Choroid plexus epithelial cell (primary cell): ENCODE results near the gene ZNF780A.
A peak's percentile ranks its signal among the peaks of the same experiment; 100 is the strongest.

Experiments used
- DNase-seq: peaks from one replicate; pipeline ENCODE4 v3.0.0-alpha.2; 2010; ENCODE audit warnings: low read depth
- H3K4me3 ChIP-seq: 2 replicates; pipeline ENCODE4 v1.5.1; 2011; ENCODE audit warnings: low read depth, mild to moderate bottlenecking, control low read depth, low read length, moderate library complexity
- CTCF ChIP-seq: conservative IDR thresholded peaks from 2 replicates; pipeline ENCODE4 v1.5.1; 2011; ENCODE audit warnings: low read depth, mild to moderate bottlenecking, control low read depth, inconsistent platforms, low read length, moderate library complexity

ZNF780A gene

GRCh38 chr19:40084948-40085347 lies 5.8 kb downstream of the ZNF780A start:
- peak; percentile 41 for DNase-seq
- H3K4me3 ChIP-seq: no peak overlapping the region
- no peak for TF ChIP-seq CTCF

GRCh38 chr19:40081411-40081810 lies 9.3 kb downstream of the ZNF780A start:
- no peak overlapping the region for H3K4me3 ChIP-seq
- no peak for DNase-seq
- TF ChIP-seq CTCF: no peak

- H3K4me3 ChIP-seq: no peak overlapping the region
- no peak for DNase-seq
- TF ChIP-seq CTCF: no peak
Observed at GRCh38 chr19:40080289-40080688, 10.5 kb downstream of the ZNF780A start.

GRCh38 chr19:40078377-40078776 lies 12.4 kb downstream of the ZNF780A start:
- no peak for TF ChIP-seq CTCF
- DNase-seq: no peak
- H3K4me3 ChIP-seq: no peak overlapping the region

GRCh38 chr19:40070058-40070457 lies 20.7 kb downstream of the ZNF780A start:
- DNase-seq: no peak
- no peak for TF ChIP-seq CTCF

GRCh38 chr19:40059624-40060023 lies 31.1 kb downstream of the ZNF780A start:
- H3K4me3 ChIP-seq: no peak overlapping the region
- TF ChIP-seq CTCF: no peak
- DNase-seq: no peak

More at GRCh38 chr19:40070058-40070457, 20.7 kb downstream of the ZNF780A start:
- no peak overlapping the region for H3K4me3 ChIP-seq

- H3K4me3 ChIP-seq: no peak overlapping the region
- no peak for TF ChIP-seq CTCF
- DNase-seq: no peak
Observed at GRCh38 chr19:40057166-40057565, 33.6 kb downstream of the ZNF780A start.
